GM21529 (cell line): ENCODE data around the gene AOAH.
A peak's percentile ranks its signal among the peaks of the same experiment; 100 is the strongest.
"Not testable (repeated sequence)": the region's sequence is repeated elsewhere in the genome, so short reads cannot be mapped to it uniquely, and the experiment has no call there.

Experiments
- ATAC-seq: cut with Tn5 transposase; IDR thresholded peaks from one replicate; pipeline ENCODE4 v1.9.1; 2021; ENCODE audit not compliant: unreplicated experiment

Gene AOAH

GRCh38 chr7:36739351-36739750 is 15.1 kb upstream of the AOAH start:
- no peak for ATAC-seq

GRCh38 chr7:36736899-36737211 is 12.6 kb upstream of the AOAH start:
- ATAC-seq: peak; percentile 97

- no peak for ATAC-seq
Observed at GRCh38 chr7:36736090-36736898, 12.0 kb upstream of the AOAH start.

GRCh38 chr7:36735172-36735571 is 10.9 kb upstream of the AOAH start:
- no peak for ATAC-seq

- no peak for ATAC-seq
Observed at GRCh38 chr7:36734731-36735130, 10.4 kb upstream of the AOAH start.

GRCh38 chr7:36733411-36733810 is 9.1 kb upstream of the AOAH start:
- no peak for ATAC-seq

GRCh38 chr7:36732806-36733205 is 8.5 kb upstream of the AOAH start:
- no peak for ATAC-seq

- ATAC-seq: no peak
Observed at GRCh38 chr7:36730046-36730445, 5.8 kb upstream of the AOAH start.

- no peak for ATAC-seq
Observed at GRCh38 chr7:36728143-36728542, 3.8 kb upstream of the AOAH start.

GRCh38 chr7:36726806-36727503 is 2.7 kb upstream of the AOAH start:
- no peak for ATAC-seq

- ATAC-seq: no peak
Observed at GRCh38 chr7:36726311-36726710, 2.0 kb upstream of the AOAH start.

- ATAC-seq: no peak
Observed at GRCh38 chr7:36724996-36725395, 702 bp upstream of the AOAH start.

GRCh38 chr7:36723291-36723690 is 1.0 kb downstream of the AOAH start:
- no peak for ATAC-seq

GRCh38 chr7:36719083-36719632 is 5.1 kb downstream of the AOAH start:
- ATAC-seq: no peak

GRCh38 chr7:36717586-36717985 is 6.7 kb downstream of the AOAH start:
- ATAC-seq: no peak

GRCh38 chr7:36716802-36717201 is 7.5 kb downstream of the AOAH start:
- not testable (repeated sequence) for ATAC-seq

- ATAC-seq: no peak
Observed at GRCh38 chr7:36712015-36712414, 12.3 kb downstream of the AOAH start.

GRCh38 chr7:36711256-36711655 is 13.0 kb downstream of the AOAH start:
- ATAC-seq: no peak

- ATAC-seq: no peak
Observed at GRCh38 chr7:36710186-36710791, 14.0 kb downstream of the AOAH start.

GRCh38 chr7:36708767-36709166 is 15.5 kb downstream of the AOAH start:
- ATAC-seq: no peak

GRCh38 chr7:36707898-36708297 is 16.4 kb downstream of the AOAH start:
- ATAC-seq: no peak

- no peak for ATAC-seq
Observed at GRCh38 chr7:36707465-36707864, 16.8 kb downstream of the AOAH start.
